Measurements from ENCODE around the gene ARL5A. TPM values are rescaled to one million over a fixed set of nuclear protein-coding genes. Genes with fewer than 3 reads are reported as not detected.
A peak's percentile ranks its signal among the peaks of the same experiment; 100 is the strongest.

The ARL5A gene
- total and polyA plus RNA-seq, 9 of the 15 experiments (the other 6 are each of a cell fraction or from before 2014, with no cell fraction given), result 16.3 to 117 (median 88.4) TPM

DNA sequence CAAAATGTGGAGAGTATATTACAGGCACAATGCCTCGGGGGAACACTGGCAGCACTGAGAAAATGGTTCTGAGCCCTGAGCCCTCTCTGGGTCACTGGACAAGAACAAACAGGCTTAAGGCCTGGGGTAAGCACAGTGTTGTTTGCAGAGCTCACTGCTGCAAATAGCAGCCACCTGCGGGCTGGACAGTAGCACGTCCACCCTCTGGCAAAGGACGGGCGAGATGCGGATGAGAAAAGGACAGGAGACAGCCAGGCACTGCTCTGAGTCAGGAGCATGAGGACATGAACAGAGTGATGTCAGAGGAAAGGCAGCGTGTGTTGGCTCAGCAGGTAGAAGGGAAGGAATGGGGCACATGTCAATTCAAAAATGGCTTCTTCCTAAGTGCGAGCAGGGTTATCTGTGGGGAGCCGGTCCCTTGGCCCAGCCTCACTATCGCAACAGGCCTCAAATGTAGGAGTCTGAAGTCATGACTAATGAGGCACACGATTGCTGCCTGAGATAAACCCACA lies 68.0 kb downstream of the ARL5A start (continued):
- TF ChIP-seq MTA2 (IDR thresholded peaks at IDR 0.05; ENCODE audit: low read depth) (no peak; the same call in 1 of the 2 replicates), ZC3H8 (IDR thresholded peaks at IDR 0.05) (no peak), SPI1 (IDR thresholded peaks at IDR 0.05; ENCODE audit: borderline replicate concordance, low read depth, low read length) (no peak), CHD4 (IDR thresholded peaks at IDR 0.05; ENCODE audit: insufficient read depth, insufficient replicate concordance, low read depth, low read length, poor library complexity, severe bottlenecking) (no peak), ZNF707 (CRISPR knock-in tag; conservative IDR thresholded peaks at IDR 0.05) (no peak), HSF4 (CRISPR knock-in tag; IDR thresholded peaks at IDR 0.05; ENCODE audit: borderline replicate concordance) (peak; percentile 90), NR2C2 (CRISPR knock-in tag; IDR thresholded peaks at IDR 0.05) (no peak), NR2C2 (tag; IDR thresholded peaks at IDR 0.05) (no peak; the same call in 1 of the 2 replicates), CCAR2 (IDR thresholded peaks at IDR 0.05; ENCODE audit: low read depth, low read length) (no peak), ETV5 (CRISPR knock-in tag; IDR thresholded peaks at IDR 0.05; ENCODE audit: low read depth) (0 out of 2 replicates have a peak, but pooled peaks have one; percentile 20), ERF (CRISPR knock-in tag; IDR thresholded peaks at IDR 0.05) (0 out of 2 replicates have a peak, but pooled peaks have one; percentile 44), PHB2 (IDR thresholded peaks at IDR 0.05; ENCODE audit: low read depth) (no peak), RBM15 (IDR thresholded peaks at IDR 0.05; ENCODE audit: insufficient read depth, low read length) (no peak), CREB1 (IDR thresholded peaks at IDR 0.05) (peak; percentile 55), CREB1 (CRISPR knock-in tag; IDR thresholded peaks at IDR 0.05) (peak; percentile 49; the same call in 1 of the 2 replicates), GATAD2A (IDR thresholded peaks at IDR 0.05) (no peak), ZNF586 (CRISPR knock-in tag; conservative IDR thresholded peaks at IDR 0.05) (no peak), KLF13 (tag; IDR thresholded peaks at IDR 0.05; ENCODE audit: borderline replicate concordance, low read depth) (0 out of 2 replicates have a peak, but pooled peaks have one; percentile 58), STAG1 (CRISPR knock-in tag; IDR thresholded peaks at IDR 0.05; ENCODE audit: borderline replicate concordance) (no peak), ZNF316 (IDR thresholded peaks at IDR 0.05) (no peak), ELF4 (CRISPR knock-in tag; IDR thresholded peaks at IDR 0.05) (peak; percentile 80; the same call in 1 of the 2 replicates)
- TF ChIP-seq, protein P1, sequence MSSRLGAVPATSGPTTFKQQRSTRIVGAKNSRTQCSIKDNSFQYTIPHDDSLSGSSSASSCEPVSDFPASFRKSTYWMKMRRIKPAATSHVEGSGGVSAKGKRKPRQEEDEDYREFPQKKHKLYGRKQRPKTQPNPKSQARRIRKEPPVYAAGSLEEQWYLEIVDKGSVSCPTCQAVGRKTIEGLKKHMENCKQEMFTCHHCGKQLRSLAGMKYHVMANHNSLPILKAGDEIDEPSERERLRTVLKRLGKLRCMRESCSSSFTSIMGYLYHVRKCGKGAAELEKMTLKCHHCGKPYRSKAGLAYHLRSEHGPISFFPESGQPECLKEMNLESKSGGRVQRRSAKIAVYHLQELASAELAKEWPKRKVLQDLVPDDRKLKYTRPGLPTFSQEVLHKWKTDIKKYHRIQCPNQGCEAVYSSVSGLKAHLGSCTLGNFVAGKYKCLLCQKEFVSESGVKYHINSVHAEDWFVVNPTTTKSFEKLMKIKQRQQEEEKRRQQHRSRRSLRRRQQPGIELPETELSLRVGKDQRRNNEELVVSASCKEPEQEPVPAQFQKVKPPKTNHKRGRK (tag; IDR thresholded peaks at IDR 0.05), result no peak
- TF ChIP-seq, protein P2, sequence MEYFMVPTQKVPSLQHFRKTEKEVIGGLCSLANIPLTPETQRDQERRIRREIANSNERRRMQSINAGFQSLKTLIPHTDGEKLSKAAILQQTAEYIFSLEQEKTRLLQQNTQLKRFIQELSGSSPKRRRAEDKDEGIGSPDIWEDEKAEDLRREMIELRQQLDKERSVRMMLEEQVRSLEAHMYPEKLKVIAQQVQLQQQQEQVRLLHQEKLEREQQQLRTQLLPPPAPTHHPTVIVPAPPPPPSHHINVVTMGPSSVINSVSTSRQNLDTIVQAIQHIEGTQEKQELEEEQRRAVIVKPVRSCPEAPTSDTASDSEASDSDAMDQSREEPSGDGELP (CRISPR knock-in tag; IDR thresholded peaks at IDR 0.05; ENCODE audit: borderline replicate concordance), result peak; percentile 39; the same call in 1 of the 2 replicates
- TF ChIP-seq, protein P3, sequence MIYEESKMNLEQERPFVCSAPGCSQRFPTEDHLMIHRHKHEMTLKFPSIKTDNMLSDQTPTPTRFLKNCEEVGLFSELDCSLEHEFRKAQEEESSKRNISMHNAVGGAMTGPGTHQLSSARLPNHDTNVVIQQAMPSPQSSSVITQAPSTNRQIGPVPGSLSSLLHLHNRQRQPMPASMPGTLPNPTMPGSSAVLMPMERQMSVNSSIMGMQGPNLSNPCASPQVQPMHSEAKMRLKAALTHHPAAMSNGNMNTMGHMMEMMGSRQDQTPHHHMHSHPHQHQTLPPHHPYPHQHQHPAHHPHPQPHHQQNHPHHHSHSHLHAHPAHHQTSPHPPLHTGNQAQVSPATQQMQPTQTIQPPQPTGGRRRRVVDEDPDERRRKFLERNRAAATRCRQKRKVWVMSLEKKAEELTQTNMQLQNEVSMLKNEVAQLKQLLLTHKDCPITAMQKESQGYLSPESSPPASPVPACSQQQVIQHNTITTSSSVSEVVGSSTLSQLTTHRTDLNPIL (CRISPR knock-in tag; IDR thresholded peaks at IDR 0.05), result no peak
- TF ChIP-seq, protein P4, sequence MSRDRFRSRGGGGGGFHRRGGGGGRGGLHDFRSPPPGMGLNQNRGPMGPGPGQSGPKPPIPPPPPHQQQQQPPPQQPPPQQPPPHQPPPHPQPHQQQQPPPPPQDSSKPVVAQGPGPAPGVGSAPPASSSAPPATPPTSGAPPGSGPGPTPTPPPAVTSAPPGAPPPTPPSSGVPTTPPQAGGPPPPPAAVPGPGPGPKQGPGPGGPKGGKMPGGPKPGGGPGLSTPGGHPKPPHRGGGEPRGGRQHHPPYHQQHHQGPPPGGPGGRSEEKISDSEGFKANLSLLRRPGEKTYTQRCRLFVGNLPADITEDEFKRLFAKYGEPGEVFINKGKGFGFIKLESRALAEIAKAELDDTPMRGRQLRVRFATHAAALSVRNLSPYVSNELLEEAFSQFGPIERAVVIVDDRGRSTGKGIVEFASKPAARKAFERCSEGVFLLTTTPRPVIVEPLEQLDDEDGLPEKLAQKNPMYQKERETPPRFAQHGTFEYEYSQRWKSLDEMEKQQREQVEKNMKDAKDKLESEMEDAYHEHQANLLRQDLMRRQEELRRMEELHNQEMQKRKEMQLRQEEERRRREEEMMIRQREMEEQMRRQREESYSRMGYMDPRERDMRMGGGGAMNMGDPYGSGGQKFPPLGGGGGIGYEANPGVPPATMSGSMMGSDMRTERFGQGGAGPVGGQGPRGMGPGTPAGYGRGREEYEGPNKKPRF (IDR thresholded peaks at IDR 0.05; ENCODE audit: low read depth, low read length), result no peak

Data from K562 (cell line).